GM12892 (cell line): Measurements from ENCODE around the gene PRTG.

Source experiments
- DNase-seq: peaks from one replicate; pipeline ENCODE4 v3.0.0; 2011; ENCODE audit not compliant: insufficient read length
- FAIRE-seq: peaks from 2 replicates; lab custom pipeline; 2011; peaks lifted over from hg19 to GRCh38; lab: Jason Lieb, UNC
- POLR2A ChIP-seq: IDR thresholded peaks from 2 replicates; pipeline ENCODE4 v1.6.1; 2011; ENCODE audit warnings: low read depth, low read length, control low read depth
- POLR2AphosphoS5 ChIP-seq: IDR thresholded peaks from 2 replicates; pipeline ENCODE4 v1.6.1; 2011; ENCODE audit warnings: low read depth, low read length, control low read depth
- TAF1 ChIP-seq: IDR thresholded peaks from 2 replicates; pipeline ENCODE4 v1.6.1; 2011; ENCODE audit warnings: low read depth, mild to moderate bottlenecking, control low read depth, low read length, borderline replicate concordance

PRTG gene

DNA sequence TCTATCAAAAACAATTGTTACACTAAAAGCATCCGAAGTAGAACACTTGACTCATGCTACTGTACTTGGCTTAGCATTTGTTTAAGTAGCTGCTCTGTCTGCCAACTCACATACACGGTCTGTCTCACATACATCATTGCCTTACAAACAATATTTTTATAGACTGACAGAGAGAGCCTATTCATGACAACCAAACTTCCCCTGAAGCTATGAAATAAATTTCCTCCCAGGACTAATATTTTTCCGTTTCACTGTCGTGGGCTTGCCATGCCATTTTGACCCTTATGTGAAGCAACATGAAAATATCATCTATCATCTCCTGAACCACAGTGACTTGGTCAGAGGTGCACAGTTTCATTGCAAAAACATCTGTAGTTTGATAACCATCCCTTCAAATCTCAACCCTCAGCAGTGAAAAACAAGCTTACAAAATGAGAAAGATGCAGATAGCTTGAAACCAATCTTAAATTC, 88.4 kb downstream of the PRTG start:
- FAIRE-seq, result no peak
- DNase-seq, result no peak
- TF ChIP-seq POLR2A, result no peak
- no peak for TF ChIP-seq POLR2AphosphoS5
- TF ChIP-seq TAF1, result no peak

DNA sequence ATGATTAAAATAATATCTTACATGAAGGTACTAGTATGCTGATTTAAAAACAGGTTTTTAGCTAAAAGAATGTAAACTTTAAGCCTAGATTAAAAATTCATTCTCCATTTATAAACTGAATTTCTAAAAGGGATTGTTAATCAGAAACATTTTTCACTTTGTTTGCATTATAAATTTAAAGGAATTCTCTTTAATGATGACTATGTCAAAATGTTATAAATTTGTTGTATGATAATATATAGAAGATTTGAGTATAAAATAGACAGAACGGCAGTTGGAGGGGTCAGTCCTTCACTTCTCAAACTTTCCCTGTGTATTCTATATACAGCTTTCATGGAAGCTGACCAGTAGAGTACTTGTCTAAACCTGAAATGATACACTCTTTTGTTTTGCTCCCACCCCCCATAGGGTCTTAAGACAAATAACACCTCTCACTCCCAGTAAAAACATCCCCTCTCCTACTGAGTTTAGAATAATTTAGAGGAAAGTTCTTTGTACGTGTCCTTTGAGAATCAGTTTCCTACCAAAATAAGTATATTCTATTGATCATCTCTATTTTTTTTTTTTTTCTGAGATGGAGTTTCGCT, 90.0 kb downstream of the PRTG start:
- DNase-seq (no peak), FAIRE-seq (no peak)
- TF ChIP-seq POLR2A, result no peak
- no peak for TF ChIP-seq POLR2AphosphoS5
- TF ChIP-seq TAF1, result no peak

GRCh38 chr15:55652359-55652758, 90.6 kb downstream of the PRTG start:
- FAIRE-seq, result no peak
- DNase-seq, result no peak
- no peak for TF ChIP-seq TAF1
- no peak for TF ChIP-seq POLR2A
- TF ChIP-seq POLR2AphosphoS5, result no peak

GRCh38 chr15:55649058-55649423, 93.9 kb downstream of the PRTG start:
- DNase-seq (no peak), FAIRE-seq (no peak)
- no peak for TF ChIP-seq POLR2AphosphoS5
- no peak for TF ChIP-seq TAF1
- no peak for TF ChIP-seq POLR2A

DNA sequence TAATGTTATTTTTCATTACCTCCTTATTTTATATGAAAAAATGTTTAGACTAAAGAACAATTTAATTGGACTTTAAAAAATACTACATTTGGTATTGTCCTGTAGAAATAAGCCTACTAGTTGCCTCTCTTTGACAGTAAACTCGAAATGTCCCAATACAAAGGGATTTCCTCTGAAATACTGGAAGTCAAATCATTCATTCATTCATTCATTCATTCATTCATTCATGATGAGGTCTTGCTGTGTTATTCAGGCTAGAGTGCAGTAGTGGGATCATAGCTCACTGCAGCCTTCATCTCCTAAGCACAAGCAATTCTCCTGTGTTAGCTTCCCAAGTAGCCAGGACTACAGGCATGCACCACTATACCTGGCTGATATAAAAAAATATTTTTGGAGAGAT, 104.2 kb downstream of the PRTG start:
- DNase-seq (no peak), FAIRE-seq (no peak)
- TF ChIP-seq POLR2AphosphoS5 (no peak), POLR2A (no peak), TAF1 (no peak)

GRCh38 chr15:55637086-55637485, 105.9 kb downstream of the PRTG start:
- TF ChIP-seq TAF1 (no peak), POLR2AphosphoS5 (no peak), POLR2A (no peak)
- FAIRE-seq (no peak), DNase-seq (no peak)

- DNase-seq (no peak), FAIRE-seq (no peak)
- no peak for TF ChIP-seq TAF1
- TF ChIP-seq POLR2A, result no peak
- no peak for TF ChIP-seq POLR2AphosphoS5
Measured at GRCh38 chr15:55633731-55634130, 109.2 kb downstream of the PRTG start.

DNA sequence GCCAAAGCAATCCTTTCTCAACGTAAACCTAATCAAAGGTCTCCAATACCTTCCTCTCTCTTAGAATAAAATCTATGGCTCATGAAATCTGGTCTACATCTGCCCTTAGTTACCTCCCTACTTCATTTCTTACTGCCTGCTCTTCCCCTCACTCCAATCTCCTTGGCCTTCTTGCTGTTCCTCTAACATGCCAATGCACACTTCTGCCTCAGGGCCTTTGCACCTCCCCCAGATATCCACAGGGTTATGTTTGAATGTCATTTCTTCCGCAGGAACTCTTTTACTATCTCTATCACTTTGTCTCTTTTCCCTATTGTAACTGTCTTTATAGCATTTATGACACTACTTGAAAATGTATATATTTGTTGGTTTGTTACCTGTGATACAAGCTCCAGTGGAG, 110.5 kb downstream of the PRTG start:
- FAIRE-seq (no peak), DNase-seq (no peak)
- TF ChIP-seq POLR2AphosphoS5, result no peak
- no peak for TF ChIP-seq POLR2A
- no peak for TF ChIP-seq TAF1

GRCh38 chr15:55630858-55631257, 112.1 kb downstream of the PRTG start:
- DNase-seq, result no peak
- TF ChIP-seq TAF1 (no peak), POLR2AphosphoS5 (no peak), POLR2A (no peak)
- FAIRE-seq, result no peak

DNA sequence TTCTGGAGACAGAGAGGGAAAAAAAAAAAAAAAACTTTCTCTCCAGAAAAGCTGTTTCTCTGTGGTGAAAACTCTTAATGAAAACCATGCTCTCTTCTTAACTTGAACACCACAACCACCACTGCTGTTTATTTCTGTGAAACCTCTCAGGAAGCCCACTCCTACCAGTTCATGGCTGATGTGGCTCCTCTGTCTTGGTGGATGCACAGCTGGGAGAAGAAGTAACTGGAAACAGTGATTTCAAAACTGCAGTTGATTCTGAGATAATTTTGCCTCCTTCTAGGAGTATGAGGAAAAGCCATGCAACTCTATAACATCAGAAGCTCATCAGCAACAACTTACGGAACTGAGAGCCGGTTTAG, 114.6 kb downstream of the PRTG start:
- FAIRE-seq, result no peak
- TF ChIP-seq POLR2A, result no peak

GRCh38 chr15:55627730-55628368, 115.1 kb downstream of the PRTG start:
- TF ChIP-seq POLR2AphosphoS5 (no peak), TAF1 (no peak)
- FAIRE-seq (no peak), DNase-seq (no peak)

More for the DNA sequence above, 114.6 kb downstream of the PRTG start:
- no peak for DNase-seq

DNA sequence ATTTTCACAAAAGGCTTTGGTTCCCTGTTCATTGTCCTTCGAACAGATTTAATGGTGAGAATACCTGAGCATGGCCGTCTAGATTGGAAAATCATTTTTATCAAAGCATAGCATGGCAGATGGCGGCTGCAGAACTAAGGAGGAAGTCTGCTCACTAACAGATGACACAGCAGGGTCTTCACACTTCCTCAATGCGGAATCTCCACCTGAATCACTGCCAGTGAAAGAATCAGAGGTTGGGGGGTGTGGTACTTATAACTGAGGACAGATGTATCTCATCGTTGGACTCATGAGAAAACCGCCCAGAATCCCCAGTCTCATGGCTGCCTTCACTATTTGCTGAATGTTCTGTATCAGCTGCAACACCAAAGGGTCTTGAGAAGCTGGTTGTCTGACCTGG, 123.2 kb downstream of the PRTG start:
- TF ChIP-seq POLR2AphosphoS5, result no peak
- no peak for TF ChIP-seq POLR2A
- TF ChIP-seq TAF1, result no peak
- no peak for DNase-seq
- no peak for FAIRE-seq

GRCh38 chr15:55618387-55618786, 124.6 kb downstream of the PRTG start:
- no peak for TF ChIP-seq POLR2AphosphoS5
- no peak for TF ChIP-seq POLR2A
- no peak for TF ChIP-seq TAF1
- DNase-seq (no peak), FAIRE-seq (no peak)

- FAIRE-seq (no peak), DNase-seq (no peak)
- TF ChIP-seq POLR2A (no peak), TAF1 (no peak), POLR2AphosphoS5 (no peak)
Measured at GRCh38 chr15:55615445-55615844, 127.5 kb downstream of the PRTG start.

DNA sequence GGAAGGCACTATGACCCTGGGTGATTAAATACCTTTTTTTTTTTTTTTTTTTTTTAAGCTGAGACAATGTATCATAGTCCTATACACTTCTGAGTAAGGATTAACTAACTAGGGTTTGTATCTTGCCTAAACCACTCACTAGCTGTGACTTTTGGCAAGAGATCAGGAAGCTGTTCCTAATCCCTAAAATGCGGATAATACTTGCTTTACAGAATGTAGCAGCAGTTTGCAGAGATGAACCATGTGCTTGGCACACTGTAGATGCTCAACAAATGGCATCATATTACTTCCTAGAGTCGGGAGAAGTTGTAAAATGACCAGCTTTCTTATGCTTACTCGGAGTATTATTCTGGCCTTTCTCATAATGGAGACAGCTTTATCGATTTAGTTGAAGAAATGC, 129.2 kb downstream of the PRTG start:
- no peak for DNase-seq
- no peak for FAIRE-seq
- TF ChIP-seq TAF1 (no peak), POLR2AphosphoS5 (no peak), POLR2A (no peak)
